ENCODE data around the gene RPS24.
"Not testable (repeated sequence)": the region's sequence is repeated elsewhere in the genome, so short reads cannot be mapped to it uniquely, and the experiment has no call there.

RPS24 gene

DNA sequence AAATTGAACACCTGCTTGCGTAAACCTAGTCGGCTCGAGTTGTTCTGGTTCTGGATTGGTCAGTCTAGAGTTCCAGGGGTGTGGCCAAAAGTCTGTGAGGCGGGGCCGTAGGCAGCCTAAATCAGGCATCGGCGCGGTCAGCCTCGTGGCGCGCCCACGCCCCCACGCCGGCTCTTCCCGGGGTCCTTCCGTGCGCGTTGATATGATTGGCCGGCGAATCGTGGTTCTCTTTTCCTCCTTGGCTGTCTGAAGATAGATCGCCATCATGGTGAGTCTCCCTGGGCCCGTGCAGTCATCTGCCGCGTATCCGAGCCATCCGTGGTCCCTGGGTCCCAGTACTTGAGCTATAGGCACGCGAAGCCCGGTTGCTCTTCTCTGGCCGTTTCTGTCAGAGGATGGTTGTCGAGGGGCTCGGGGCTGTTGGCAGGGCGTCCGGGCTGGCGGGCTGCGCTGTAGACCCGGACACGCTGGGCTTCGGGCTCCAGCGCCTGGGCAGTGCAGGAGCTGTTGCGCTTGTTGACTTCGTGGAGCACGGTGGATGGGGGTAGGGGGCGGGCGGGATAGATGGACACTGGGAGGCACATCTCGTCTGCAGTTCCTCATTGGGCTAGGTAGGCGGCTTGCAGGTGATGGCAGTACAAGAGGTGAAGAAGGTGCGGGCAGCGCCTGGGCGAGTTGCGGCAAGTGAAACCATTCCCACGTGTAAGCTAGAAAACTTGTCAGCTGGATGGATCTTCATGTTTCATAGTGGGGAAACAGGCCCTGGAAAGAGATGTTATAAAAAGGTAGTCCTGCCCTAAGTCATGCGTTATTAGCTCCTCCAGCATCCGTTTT lies at the start of gene RPS24:
Gene RPS24 (plus strand): TSS at position 227 of the 834 bp plus-strand sequence. CDS start 39 bp downstream, at position 266.
- DNase-seq = peak; percentile 80

DNA sequence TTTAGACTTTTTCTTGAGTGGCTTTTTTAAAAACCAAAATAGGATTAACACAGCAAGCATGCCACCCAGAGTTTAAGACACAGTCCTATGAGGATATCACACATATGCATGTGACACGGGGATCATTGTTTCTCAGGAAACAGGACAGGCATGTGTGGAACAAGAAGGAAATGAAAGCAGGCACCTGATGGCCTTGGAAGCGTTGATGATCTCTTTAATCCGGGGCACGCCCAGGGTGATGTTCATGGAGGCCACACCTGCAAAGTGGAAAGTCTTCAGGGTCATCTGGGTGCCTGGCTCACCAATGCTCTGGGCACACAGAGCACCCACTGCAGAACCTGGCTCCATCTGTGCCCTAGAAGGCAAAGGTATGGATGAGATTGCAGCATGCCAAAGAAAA lies 48.7 kb upstream of the RPS24 start:
- no peak for DNase-seq

DNA sequence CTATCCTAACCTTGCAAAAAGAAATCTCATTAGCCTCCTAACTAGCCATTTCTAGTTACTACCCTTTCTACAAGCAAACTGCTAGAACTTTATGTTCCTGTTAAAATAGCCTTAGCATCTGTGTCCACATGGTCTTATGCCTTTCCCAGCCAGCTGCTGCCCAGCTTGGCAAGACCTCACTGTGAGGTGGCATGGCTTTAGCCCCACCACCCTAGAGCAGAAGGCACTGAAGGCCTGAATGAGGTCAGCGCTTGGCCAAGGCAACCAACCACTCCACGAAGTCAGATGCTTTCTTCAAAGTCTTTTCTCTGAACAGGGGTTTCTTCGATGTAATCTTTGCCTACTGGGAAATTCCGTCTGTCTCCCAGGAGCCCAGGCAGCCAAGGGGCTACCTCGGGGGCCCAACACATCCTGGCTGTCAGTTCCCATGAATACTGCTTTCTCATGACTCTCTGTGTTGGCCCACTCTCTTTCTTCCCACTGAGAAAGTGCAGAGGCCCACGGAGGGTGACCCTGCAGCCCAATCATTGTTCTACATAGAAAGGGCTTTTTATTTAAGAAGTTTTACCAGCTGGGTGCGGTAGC lies 45.9 kb upstream of the RPS24 start:
- no peak for DNase-seq

DNA sequence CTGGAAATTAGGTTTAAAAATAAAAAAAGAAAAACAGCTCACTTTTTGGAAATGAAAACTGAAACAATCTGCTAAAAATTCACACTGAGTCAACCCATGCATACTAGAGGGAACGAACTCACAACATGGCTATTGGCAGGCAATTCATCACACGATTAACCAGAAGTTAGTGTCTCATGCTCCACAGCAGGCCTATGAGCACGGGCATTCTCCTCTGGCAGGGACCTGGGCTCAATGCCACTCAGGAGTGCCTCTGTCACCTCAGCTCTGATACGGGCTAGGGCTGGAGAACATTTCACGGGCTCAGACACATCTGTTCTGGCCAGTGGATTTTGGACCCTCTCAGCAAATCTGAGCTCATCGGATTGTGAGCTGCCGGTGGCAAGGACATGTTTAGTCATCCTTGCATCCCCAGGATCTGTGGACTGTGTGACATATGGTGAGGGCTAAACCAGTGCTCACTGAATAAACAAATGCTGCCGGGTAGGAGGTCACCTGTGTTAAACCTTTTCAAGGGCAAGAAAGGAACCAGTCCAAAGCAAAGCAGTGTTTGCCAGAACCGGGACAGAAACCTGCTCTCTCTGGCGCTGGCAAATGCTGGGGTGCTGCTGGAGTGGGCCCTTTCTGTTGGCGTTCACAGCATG lies 44.5 kb upstream of the RPS24 start:
- no peak for DNase-seq

DNA sequence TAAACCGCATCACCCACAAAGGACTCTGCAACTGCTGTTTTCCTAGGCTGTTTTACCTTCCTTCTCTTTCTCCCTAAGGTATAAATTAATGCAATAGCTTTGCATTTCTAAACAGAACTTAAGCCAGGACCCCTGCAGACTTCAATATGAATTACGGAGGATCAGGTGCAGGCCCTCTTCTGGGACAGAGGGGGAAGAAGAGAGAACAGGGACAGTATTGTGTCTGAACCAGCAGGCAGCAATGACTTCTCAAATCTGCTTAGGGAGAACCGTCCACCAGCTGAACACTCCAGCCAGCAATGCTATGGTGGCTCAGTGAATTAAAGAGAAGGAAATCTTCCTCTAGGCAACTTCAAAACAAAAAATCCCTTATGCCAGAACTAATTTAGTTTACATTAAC lies 40.0 kb upstream of the RPS24 start:
- no peak for DNase-seq

DNA sequence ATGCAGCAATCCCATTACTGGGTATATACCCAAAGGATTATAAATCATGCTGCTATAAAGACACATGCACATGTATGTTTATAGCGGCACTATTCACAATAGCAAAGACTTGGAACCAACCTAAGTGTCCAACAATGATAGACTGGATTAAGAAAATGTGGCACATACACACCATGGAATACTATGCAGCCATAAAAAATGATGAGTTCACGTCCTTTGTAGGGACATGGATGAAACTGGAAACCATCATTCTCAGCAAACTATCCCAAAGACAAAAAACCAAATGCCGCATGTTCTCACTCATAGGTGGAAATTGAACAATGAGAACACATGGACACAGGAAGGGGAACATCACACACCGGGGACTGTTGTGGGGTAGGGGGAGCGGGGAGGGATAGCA lies 34.9 kb upstream of the RPS24 start:
- DNase-seq = not testable (repeated sequence)

DNA sequence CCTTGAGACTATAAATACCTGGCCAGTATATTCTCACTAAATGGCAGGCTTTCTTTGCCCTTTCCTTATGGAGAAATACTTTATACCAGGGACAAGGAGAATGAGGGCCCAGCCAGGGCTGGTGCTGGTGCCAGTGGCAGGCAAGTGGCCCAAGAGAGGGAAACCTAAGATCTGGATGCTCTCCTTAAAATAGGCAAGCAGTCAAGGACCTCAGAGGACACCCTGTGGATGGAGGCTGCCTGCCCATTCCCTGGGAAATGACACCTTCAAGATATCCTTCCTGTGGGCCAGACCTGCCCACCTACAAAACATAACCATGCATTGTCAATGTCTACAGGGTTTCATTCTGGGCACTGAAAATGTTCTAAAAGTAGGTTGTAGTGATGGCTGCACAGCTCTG lies 33.5 kb upstream of the RPS24 start:
- DNase-seq = no peak

DNA sequence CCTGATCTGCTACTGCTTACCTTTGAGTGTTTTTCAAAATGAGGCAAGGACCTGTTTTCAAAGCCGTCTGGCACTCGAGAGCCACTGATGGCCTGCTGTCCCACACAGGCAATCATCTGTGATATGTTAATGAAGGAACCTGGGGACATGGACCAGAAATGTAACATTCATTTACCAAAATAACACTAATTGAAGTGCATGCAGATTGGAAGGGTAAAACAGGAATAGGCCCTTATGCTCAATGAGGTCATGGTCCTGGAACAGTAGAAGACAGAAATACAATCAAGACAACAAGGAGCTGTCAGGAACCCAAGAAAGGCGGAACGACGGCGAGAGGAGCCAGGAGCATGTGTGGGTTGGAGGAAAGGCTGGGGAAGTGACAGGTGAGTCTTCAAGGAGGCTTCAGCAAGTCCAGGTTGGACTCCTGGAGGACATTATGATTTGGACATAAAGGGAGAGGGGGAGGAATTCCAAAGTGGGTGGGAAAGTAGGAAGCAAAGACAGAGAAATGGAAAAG lies 32.6 kb upstream of the RPS24 start:
- no peak for DNase-seq

DNA sequence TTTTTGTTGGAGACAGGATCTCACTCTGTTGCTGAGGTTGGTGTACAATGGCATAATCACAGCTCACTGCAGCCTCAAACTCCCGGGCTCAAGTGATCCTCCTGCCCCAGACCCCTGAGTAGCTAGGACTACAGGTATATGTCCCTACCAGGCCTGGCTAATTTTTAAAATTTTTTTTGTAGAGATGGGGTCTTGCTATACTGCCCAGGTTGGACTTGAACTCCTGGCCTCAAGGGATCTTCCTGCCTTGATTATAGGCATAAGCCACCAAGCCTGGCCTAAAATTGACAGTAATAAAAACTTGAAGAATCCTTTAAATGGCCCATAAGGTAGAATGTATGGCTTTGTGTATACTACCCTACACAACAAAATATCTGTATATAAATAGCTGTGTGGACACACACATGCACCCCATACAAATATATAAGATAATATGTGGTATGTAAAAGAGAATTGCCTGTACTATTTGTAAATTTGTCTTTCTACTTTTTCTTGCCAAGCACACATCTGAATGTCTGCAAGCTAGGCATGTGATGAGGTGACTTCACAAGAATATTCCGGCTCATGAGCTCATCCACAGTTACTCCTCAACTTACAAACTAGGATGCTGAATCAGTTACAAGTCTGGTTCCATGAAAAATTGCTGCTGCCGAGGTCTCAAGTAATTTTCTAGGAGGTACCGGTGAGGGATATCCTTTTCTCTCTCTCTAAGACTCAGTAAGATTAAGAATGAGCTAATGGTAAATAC lies 30.9 kb upstream of the RPS24 start:
- no peak for DNase-seq

DNA sequence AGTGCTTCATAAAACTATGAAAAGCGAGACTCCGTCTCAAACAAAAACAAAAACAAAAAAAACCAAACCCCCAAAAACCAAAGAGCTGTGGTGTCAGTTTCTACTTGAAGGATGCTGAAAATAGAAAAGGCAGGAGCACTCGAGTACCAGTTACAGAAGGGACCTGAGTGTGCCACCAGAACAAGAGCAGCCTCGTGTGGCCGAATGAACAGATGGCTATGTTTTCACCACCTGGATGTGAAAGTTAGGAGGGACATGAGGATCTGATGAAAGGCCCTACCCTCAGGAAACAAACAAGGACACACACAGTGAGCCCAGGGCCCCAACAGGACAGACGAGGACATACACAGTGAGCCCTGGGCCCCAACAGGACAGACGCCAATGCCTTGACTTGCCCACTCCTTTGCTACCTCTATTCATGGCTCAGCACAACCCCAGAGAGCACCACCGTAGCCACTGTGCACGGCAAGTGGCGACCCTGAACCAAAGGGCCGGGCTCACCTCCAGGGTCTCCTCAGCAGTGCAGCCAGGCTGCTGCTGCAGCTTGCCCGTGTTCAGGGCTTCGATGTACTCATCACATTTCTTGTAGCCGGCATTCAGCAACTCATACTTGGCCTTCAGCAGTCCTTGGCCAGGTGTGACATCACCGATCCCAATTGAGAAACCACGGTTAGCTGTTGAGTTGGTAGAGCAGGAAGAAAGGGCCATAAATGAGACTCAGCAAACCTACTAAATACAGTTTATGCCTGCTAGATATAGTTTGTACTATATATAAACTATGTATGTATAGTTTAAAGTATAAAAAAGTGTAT lies 29.2 kb upstream of the RPS24 start:
- DNase-seq = no peak

DNA sequence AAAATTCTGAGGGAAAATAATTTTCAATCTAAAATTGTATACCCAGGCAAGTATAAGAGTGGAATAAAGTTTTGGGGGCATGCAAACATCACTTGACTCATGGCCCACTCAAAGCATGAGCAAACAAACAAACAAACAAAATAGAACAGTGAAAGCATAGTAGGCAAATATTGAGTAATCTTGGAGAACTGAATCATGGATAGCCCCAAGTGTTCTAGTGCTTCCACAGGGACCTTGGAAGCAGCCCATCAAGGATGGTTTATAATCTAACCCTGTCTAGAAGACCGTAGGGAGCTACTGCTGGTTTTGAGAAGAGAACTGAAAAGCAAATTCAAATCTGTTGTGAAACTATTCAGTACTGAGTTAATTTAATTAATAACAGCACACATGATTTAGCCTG lies 26.5 kb upstream of the RPS24 start:
- DNase-seq = no peak

DNA sequence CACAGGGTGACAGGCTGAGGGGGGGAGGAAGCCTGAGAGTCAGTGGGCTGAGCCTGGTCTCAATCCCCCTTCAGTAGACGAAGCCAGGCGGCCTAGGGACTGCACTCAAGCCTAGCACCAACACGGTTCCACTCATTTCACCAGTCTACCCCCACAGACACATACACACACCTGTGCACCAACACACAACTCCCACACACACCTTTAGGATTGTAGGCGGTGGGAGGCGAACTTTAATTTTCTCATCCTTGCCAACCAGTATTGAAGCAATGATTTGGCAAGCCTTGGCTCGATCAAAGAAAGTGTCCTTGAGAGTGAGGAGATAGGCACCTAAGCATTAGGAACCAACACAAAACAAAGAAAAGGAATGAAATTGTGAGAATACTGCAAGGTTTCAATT lies 24.0 kb upstream of the RPS24 start:
- no peak for DNase-seq

DNA sequence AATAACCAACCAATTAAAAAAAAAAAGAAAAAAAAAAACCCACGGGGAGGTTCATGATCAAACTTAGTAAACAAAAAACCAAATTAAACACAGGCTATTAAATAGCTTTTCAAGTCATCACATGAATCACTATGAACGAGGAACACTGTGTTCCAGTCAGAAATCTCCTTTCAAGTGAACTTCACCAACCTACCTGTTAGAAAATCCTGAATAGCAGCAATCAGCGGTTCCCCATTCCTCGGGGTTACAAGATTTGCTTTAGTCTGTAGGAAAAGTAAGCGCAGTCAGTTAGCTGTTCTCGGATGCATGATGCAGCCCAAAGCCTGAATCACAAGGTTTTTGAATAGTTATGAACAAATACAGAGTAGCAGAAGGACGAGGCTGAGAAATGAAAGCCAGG lies 23.4 kb upstream of the RPS24 start:
- DNase-seq = no peak

DNA sequence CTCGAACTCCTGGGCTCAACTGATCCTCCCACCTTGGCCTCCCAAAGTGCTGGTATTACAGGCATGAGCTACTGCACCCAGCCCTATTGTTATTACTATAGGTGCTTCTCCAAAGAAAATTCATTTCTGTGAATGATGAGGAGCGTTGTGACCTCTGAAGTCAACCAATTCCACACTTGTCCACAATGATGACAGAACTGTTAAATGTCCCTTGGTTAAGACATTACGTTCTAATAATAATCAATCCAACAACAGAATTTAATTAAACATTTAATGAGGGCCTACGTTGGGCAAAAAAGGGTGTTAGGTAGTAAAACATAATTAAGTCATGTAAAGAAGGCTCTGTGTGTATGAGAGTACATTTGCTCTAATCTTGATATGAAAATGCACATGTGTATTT lies 22.6 kb upstream of the RPS24 start:
- DNase-seq = no peak

DNA sequence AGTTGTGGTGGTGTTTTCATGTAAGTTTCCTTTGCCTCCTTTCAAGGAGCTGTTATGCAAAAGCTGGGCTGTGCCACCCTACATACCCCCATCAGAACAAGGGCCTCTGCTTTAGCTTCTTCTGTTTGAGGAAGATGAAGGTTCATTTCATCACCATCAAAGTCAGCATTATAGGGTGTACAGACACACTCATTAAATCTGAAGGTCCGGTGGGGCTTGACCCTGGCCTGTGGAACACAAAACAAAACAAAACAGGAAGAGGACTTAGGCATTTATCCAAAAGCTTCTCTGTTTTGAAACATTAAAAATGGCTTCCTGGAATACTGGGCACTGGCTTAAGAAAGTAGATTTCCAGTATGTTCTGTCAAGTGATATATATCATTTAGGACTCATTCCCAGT lies 20.1 kb upstream of the RPS24 start:
- no peak for DNase-seq

DNA sequence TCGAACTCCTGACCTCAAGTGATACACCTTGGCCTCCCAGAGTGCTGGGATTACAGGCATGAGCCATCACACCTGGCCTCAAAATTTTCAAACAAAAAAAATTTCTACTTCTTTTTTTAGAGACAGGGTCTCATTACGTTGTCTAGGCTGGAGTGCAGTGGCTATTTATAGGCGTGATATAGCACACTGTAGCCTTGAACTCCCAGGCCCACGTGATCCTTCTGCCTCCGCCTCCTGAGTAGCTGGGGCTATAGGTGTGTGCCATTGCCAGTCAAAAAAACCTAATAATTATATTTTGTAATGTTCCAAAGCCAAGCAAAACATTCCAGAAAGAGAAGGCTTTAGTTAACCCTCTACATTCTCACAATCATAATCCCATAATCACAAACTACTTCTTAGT lies 18.1 kb upstream of the RPS24 start:
- DNase-seq = no peak

DNA sequence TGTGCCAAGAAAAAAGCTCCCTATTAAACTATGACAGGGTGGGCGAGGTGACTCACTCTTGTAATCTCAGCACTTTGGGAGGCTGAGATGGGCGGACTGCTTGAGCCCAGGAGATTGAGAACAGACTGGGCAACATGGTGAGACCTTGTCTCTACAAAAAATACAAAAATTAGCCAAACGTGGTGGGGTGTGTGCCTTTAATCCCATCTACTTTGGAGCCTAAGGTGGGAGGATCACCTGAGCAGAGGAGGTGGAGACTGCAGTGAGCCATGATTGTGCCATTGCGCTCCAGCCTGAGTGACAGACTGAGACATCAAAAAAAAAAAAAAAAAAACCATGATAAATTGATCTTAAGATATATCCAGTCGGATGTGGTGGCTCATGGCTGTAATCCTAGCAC lies 15.8 kb upstream of the RPS24 start:
- DNase-seq = no peak

DNA sequence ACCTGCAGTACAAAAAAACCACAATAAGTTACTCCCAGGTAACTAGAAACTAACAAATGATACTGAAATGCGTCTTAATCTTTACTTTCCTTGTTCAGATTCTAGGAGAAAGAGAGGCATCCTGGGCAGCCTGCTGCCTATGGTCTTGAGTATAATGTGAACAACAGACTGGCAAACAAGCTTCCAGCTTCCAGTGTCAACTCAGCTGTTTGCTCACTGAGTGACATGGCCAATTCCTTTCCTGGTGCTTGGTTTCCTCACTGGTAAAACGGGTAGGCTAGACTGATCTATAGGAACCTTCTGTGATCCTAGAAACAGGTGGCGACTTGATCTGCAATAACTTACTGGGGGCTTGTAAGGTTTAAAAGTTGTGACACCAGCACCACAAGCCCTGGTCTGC lies 14.4 kb upstream of the RPS24 start:
- no peak for DNase-seq

DNA sequence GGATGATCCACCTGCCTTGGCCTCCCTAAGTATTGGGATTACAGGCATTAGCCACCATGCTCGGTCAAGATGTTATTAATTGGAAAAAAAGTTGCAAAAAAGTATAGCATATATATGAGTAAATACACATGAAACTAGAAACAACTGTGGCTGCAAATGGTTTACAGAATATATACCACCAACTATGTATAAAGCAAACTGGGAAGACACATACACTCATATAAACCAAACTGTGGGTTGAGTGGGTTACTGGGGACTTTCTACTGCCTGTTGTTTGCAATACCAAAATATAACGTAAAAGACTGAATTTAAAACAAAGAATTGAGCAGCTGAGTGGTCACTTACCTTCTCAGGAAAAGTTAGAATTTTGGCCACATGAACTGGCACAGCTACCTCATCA lies 12.5 kb upstream of the RPS24 start:
- no peak for DNase-seq

DNA sequence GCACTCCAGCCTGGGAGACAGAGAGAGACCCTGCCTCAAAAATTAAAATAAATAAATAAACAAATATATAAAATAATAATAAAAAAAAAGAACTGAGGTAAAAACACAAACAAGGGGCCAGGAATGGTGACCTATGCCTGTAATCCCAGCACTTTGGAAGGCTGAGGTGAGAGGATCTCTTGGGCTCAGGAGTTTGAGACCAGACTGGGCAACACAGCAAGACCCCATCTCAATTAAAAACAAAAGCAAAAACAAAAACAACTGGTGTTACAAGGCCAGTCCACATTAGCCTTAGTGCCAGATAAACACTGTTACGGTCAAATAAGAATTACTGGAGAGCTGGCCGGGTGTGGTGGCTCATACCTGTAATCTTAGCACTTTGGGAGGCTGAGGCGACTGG lies 9.9 kb upstream of the RPS24 start:
- DNase-seq = no peak

DNA sequence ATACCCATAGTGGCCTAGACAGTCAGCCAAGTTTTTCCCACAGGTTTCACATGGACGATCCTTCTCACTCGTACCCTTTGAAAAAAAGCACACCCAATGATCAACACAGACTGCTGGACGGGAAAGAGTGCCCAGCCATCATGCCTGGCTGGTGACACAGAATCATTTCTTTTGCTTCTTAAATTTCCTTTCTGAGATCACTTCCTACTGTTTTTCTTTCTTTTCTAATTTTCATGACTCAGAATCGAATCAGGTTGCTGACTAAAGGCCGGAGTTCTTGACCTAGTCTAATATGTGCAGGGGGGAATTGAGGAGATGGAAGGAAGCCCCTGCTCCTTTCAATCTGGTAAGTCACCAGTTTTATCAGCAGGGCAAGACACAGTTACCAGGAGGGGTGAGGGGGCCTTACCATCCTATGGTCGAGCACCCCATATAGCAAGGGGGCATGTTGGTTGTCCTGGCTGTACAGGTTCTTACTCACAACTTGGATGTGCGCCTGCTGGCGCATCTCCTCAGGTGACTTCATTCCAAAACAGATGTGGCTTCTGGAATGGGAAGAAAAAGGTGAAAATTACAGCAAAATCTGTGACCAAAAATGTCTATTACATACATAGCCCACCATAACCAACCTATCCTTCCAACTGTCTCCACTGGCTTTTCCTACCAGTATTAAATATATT lies 7.8 kb upstream of the RPS24 start:
- DNase-seq = no peak

Measured in NCI-H187 treated with DMSO at 0.1 percent for 48 hours (cell line).